ENCODE data around the gene IER5L.
"Not testable (repeated sequence)": the region's sequence is repeated elsewhere in the genome, so short reads cannot be mapped to it uniquely, and the experiment has no call there.

IER5L gene

GRCh38 chr9:129178568-129179382, 714 bp upstream of the IER5L start:
- DNase-seq = peak; percentile 1

- no peak for DNase-seq
Observed at GRCh38 chr9:129177443-129177790, 644 bp downstream of the IER5L start.

- peak; percentile 11 for DNase-seq
Observed at GRCh38 chr9:129176701-129177442, 1.2 kb downstream of the IER5L start.

GRCh38 chr9:129175825-129176633, 2.0 kb downstream of the IER5L start:
- peak; percentile 64 for DNase-seq

GRCh38 chr9:129175515-129175824, 2.6 kb downstream of the IER5L start:
- no peak for DNase-seq

- peak; percentile 30 for DNase-seq
Observed at GRCh38 chr9:129174724-129175514, 3.1 kb downstream of the IER5L start.

- peak; percentile 81 for DNase-seq
Observed at GRCh38 chr9:129174102-129174723, 3.8 kb downstream of the IER5L start.

- DNase-seq = no peak
Observed at GRCh38 chr9:129173296-129174101, 4.6 kb downstream of the IER5L start.

GRCh38 chr9:129172816-129173215, 5.2 kb downstream of the IER5L start:
- DNase-seq = no peak

- DNase-seq = no peak
Observed at GRCh38 chr9:129171993-129172751, 5.9 kb downstream of the IER5L start.

- DNase-seq = no peak
Observed at GRCh38 chr9:129170229-129170628, 7.8 kb downstream of the IER5L start.

GRCh38 chr9:129166623-129167557, 11.2 kb downstream of the IER5L start:
- DNase-seq = peak; percentile 51

- DNase-seq = no peak
Observed at GRCh38 chr9:129165198-129165597, 12.9 kb downstream of the IER5L start.

GRCh38 chr9:129164246-129164930, 13.7 kb downstream of the IER5L start:
- no peak for DNase-seq

- DNase-seq = no peak
Observed at GRCh38 chr9:129163753-129164152, 14.3 kb downstream of the IER5L start.

GRCh38 chr9:129163198-129163670, 14.8 kb downstream of the IER5L start:
- not testable (repeated sequence) for DNase-seq

GRCh38 chr9:129162497-129163197, 15.4 kb downstream of the IER5L start:
- no peak for DNase-seq

- DNase-seq = no peak
Observed at GRCh38 chr9:129161534-129161837, 16.6 kb downstream of the IER5L start.

All from NCI-H748 treated with DMSO at 0.1 percent for 48 hours (cell line).